Peyer's patch (tissue), 4 donors: ENCODE measurements around the gene STEAP2.

Experiments
- POLR2A ChIP-seq, 2 donors: fragments of 450-650 bp; IDR thresholded peaks; one replicate each; pipeline ENCODE4 v1.5.1; 2017; ENCODE audit warnings: antibody characterized with exemption in 2 of 2, mild to moderate bottlenecking in 2 of 2, moderate library complexity in 2 of 2
- TF ChIP-seq, protein P1 (sequence below), 6 experiments: fragments of 450-650 bp in 4 of 6; fragments of 200-600 bp in 2 of 6; sonication (generic) in 1 of 6; IDR thresholded peaks; one replicate each; pipeline ENCODE4 v1.5.1; 2017 to 2019; ENCODE audit warnings: antibody characterized with exemption in 6 of 6, mild to moderate bottlenecking in 3 of 6, moderate library complexity in 1 of 6

DNA sequence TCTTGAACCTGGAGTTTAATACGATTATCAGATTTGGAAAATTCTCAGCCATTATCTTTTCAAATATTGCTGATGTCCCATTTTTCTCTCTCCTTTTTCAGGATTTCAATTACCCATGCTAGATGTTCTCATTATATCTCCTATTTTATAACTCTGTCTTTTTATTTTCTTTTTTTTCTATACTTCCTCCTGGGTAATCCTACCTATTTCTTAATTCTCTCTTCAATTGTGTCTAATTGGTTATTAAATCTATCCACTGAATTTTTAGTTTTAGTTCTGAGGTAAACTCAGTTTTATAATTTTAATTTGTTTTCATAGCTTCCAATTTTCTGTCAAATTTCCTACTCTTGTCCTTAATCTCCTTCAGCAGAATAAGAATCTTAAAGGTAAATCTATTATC, 41.6 kb upstream of the STEAP2 start:
- TF ChIP-seq, protein P1, sequence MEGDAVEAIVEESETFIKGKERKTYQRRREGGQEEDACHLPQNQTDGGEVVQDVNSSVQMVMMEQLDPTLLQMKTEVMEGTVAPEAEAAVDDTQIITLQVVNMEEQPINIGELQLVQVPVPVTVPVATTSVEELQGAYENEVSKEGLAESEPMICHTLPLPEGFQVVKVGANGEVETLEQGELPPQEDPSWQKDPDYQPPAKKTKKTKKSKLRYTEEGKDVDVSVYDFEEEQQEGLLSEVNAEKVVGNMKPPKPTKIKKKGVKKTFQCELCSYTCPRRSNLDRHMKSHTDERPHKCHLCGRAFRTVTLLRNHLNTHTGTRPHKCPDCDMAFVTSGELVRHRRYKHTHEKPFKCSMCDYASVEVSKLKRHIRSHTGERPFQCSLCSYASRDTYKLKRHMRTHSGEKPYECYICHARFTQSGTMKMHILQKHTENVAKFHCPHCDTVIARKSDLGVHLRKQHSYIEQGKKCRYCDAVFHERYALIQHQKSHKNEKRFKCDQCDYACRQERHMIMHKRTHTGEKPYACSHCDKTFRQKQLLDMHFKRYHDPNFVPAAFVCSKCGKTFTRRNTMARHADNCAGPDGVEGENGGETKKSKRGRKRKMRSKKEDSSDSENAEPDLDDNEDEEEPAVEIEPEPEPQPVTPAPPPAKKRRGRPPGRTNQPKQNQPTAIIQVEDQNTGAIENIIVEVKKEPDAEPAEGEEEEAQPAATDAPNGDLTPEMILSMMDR (IDR thresholded peaks at IDR 0.05): no peak
- no peak for TF ChIP-seq POLR2A (IDR thresholded peaks at IDR 0.05)
